WI38 (cell line): ENCODE data around the gene SMIM3.
A peak's percentile ranks its signal among the peaks of the same experiment; 100 is the strongest.

Source experiments
- H3K4me3 ChIP-seq: 2 replicates; pipeline ENCODE4 v1.5.1; 2011; ENCODE audit warnings: low read depth, mild to moderate bottlenecking, control low read depth, low read length
- TF ChIP-seq, protein P1 (sequence below): IDR thresholded peaks from 2 replicates; pipeline ENCODE4 v1.5.1; 2012; ENCODE audit warnings: low read depth, mild to moderate bottlenecking, control low read depth, low read length

SMIM3 gene

GRCh38 chr5:150771034-150771795 lies 7.3 kb upstream of the SMIM3 start:
- TF ChIP-seq, protein P1, sequence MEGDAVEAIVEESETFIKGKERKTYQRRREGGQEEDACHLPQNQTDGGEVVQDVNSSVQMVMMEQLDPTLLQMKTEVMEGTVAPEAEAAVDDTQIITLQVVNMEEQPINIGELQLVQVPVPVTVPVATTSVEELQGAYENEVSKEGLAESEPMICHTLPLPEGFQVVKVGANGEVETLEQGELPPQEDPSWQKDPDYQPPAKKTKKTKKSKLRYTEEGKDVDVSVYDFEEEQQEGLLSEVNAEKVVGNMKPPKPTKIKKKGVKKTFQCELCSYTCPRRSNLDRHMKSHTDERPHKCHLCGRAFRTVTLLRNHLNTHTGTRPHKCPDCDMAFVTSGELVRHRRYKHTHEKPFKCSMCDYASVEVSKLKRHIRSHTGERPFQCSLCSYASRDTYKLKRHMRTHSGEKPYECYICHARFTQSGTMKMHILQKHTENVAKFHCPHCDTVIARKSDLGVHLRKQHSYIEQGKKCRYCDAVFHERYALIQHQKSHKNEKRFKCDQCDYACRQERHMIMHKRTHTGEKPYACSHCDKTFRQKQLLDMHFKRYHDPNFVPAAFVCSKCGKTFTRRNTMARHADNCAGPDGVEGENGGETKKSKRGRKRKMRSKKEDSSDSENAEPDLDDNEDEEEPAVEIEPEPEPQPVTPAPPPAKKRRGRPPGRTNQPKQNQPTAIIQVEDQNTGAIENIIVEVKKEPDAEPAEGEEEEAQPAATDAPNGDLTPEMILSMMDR = no peak
- H3K4me3 ChIP-seq = no peak overlapping the region

DNA sequence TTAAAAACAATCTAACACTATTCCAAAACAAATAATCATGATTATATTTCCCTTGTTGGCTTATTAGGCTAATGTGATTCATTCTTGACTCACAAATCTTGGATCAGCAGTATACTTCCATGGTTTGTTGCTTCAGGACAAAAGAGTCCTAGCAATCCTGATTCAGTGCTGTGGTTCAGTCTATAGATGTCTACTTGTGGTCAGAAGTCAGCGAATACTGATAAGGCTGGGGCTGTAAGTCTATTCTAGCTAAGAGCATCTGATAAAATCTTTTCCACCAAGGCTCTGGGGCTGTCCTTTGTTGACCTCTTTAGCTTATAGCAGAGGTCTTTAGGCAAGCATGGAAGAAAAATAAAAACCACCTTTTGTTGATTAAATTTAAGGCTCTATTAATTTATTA lies 4.4 kb upstream of the SMIM3 start:
- TF ChIP-seq, protein P1 = no peak
- no peak overlapping the region for H3K4me3 ChIP-seq

GRCh38 chr5:150777685-150778084 lies 872 bp upstream of the SMIM3 start:
- TF ChIP-seq, protein P1 = no peak
- peak overlapping the region; percentile 78 for H3K4me3 ChIP-seq

GRCh38 chr5:150778088-150778516 lies 455 bp upstream of the SMIM3 start:
- H3K4me3 ChIP-seq = peak overlapping the region; percentile 78

GRCh38 chr5:150779397-150780186 lies 1.0 kb downstream of the SMIM3 start:
- TF ChIP-seq, protein P1 = no peak
- H3K4me3 ChIP-seq = peak overlapping the region; percentile 78

More at GRCh38 chr5:150778088-150778516, 455 bp upstream of the SMIM3 start:
- TF ChIP-seq, protein P1 = no peak

- TF ChIP-seq, protein P1 = no peak
- H3K4me3 ChIP-seq = peak overlapping the region; percentile 78
These were observed 1.7 kb downstream of the SMIM3 start for GRCh38 chr5:150780187-150780692.
